HepG2 (cell line): ENCODE measurements around the gene ZNF627. TPM values are rescaled to one million over a fixed set of nuclear protein-coding genes. Genes with fewer than 3 reads are reported as not detected.

ENCODE experiments used
- ATF1 ChIP-seq: IDR thresholded peaks from 2 replicates; pipeline ENCODE4 v1.6.1; 2016; ENCODE audit warnings: mild to moderate bottlenecking, control low read depth
- NFATC3 ChIP-seq: sonication (generic); formaldehyde crosslinking; IDR thresholded peaks from 2 replicates; pipeline ENCODE4 v1.5.1; 2020; ENCODE audit warnings: mild to moderate bottlenecking, missing genetic modification reagents
- PBX3 ChIP-seq: sonication (generic); formaldehyde crosslinking; IDR thresholded peaks from 2 replicates; pipeline ENCODE4 v1.8.1; 2023; ENCODE audit warnings: missing genetic modification reagents, inconsistent platforms, borderline replicate concordance
- PRDM10 ChIP-seq: sonication (generic); formaldehyde crosslinking; IDR thresholded peaks from 2 replicates; pipeline ENCODE4 v1.4.0; 2020; ENCODE audit warnings: low read depth, missing genetic modification reagents
- TSC22D2 ChIP-seq: sonication (generic); formaldehyde crosslinking; IDR thresholded peaks from 2 replicates; pipeline ENCODE4 v1.5.1; 2020; ENCODE audit warnings: missing genetic modification reagents, mild to moderate bottlenecking, borderline replicate concordance
- ZBTB38 ChIP-seq: sonication (generic); formaldehyde crosslinking; IDR thresholded peaks from 2 replicates; pipeline ENCODE4 v1.5.1; 2020; ENCODE audit warnings: mild to moderate bottlenecking, missing genetic modification reagents
- ZNF275 ChIP-seq: sonication (generic); formaldehyde crosslinking; IDR thresholded peaks from 2 replicates; pipeline ENCODE4 v1.8.0; 2022; ENCODE audit warnings: missing genetic modification reagents, mild to moderate bottlenecking, inconsistent platforms, borderline replicate concordance
- ZNF318 ChIP-seq: sonication (generic); formaldehyde crosslinking; IDR thresholded peaks from 2 replicates; pipeline ENCODE4 v1.4.0; 2020; ENCODE audit warnings: mild to moderate bottlenecking, missing genetic modification reagents
- ZNF703 ChIP-seq: sonication (generic); formaldehyde crosslinking; IDR thresholded peaks from 2 replicates; pipeline ENCODE4 v1.5.1; 2020; ENCODE audit warnings: missing genetic modification reagents, mild to moderate bottlenecking, moderate library complexity, borderline replicate concordance
- polyA plus RNA-seq, 8 experiments: library from polyadenylated mRNA; depleted of rRNA in 3 of 8; stranded (reverse) in 7 of 8; unstranded in 1 of 8; fragments of >200 nt; fragmentation: Illumina TruSeq in 4 of 8; extraction: Trizol in 4 of 8; gene quantifications; 2 replicates each; pipeline versions ENCODE4 v1.2.1 to v1.2.3, GENCODE V29; 2011 to 2016; ENCODE audit warnings: low read depth in 4 of 8, missing spikeins in 1 of 8, mixed read lengths in 1 of 8; ENCODE audit not compliant: insufficient read depth in 1 of 8
- total RNA-seq, 5 experiments: library from RNA; depleted of rRNA; stranded (reverse); fragments of >200 nt; fragmentation: Illumina TruSeq; extraction: Trizol; gene quantifications; 2 replicates each; pipeline ENCODE4 v1.2.3, GENCODE V29; 2016; ENCODE audit warnings: low read depth in 1 of 5
- TF ChIP-seq, protein P1 (sequence below), 2 experiments: fragments of 450-650 bp in 1 of 2; sonication (generic) in 1 of 2; formaldehyde crosslinking; IDR thresholded peaks; 2 replicates each; pipeline versions ENCODE4 v1.5.0 to v1.8.0; 2020 to 2022; ENCODE audit warnings: mild to moderate bottlenecking in 1 of 2, missing genetic modification reagents in 1 of 2
- TF ChIP-seq, protein P2 (sequence below): sonication (generic); formaldehyde crosslinking; IDR thresholded peaks from 2 replicates; pipeline ENCODE4 v1.4.0; 2020; ENCODE audit warnings: missing genetic modification reagents, mild to moderate bottlenecking, borderline replicate concordance

The ZNF627 gene
- total and polyA plus RNA-seq, 2 of the 13 experiments (the other 11 are each of a cell fraction or from before 2014, with no cell fraction given), result 4.2 to 12.7 TPM

DNA sequence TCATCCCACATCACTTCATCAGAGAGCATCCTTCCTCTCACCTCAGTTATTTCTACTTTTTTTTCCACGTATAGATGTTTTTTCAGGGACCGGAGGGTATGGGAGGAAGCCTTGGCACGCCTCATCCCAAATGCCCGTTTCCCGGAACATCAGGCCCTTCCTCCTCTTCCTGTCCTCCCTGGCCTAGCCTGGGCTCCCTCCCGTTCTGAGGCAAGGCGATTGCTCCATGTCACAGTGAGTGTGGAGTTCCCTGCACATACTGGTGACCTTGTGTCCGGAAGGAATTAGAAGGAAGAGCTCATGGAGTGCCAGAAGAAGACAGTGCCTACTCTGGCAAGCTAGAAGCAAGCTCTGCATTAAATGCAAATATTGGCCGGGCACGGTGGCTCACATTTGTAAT lies 1.1 kb upstream of the ZNF627 start (continued):
- no peak for TF ChIP-seq ZNF275 (CRISPR knock-in tag)
- no peak for TF ChIP-seq TSC22D2 (CRISPR knock-in tag)
- TF ChIP-seq ZBTB38 (CRISPR knock-in tag), result no peak
- TF ChIP-seq ZNF703 (CRISPR knock-in tag), result no peak
- TF ChIP-seq PBX3, result no peak
- TF ChIP-seq, protein P1, sequence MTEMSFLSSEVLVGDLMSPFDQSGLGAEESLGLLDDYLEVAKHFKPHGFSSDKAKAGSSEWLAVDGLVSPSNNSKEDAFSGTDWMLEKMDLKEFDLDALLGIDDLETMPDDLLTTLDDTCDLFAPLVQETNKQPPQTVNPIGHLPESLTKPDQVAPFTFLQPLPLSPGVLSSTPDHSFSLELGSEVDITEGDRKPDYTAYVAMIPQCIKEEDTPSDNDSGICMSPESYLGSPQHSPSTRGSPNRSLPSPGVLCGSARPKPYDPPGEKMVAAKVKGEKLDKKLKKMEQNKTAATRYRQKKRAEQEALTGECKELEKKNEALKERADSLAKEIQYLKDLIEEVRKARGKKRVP (CRISPR knock-in tag; IDR thresholded peaks at IDR 0.05), result no peak
- TF ChIP-seq ATF1, result no peak
- TF ChIP-seq ZNF318, result no peak
- no peak for TF ChIP-seq PRDM10 (CRISPR knock-in tag)
- no peak for TF ChIP-seq NFATC3 (CRISPR knock-in tag)
- TF ChIP-seq, protein P2, sequence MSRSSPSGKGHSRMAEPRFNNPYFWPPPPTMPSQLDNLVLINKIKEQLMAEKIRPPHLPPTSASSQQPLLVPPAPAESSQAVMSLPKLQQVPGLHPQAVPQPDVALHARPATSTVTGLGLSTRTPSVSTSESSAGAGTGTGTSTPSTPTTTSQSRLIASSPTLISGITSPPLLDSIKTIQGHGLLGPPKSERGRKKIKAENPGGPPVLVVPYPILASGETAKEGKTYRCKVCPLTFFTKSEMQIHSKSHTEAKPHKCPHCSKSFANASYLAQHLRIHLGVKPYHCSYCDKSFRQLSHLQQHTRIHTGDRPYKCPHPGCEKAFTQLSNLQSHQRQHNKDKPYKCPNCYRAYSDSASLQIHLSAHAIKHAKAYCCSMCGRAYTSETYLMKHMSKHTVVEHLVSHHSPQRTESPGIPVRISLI, result no peak
